Epithelial cell of proximal tubule (primary cell): Measurements from ENCODE around the gene CDH23. TPM values are rescaled to one million over a fixed set of nuclear protein-coding genes. Genes with fewer than 3 reads are reported as not detected.

Source experiments
- DNase-seq: peaks from one replicate; pipeline ENCODE4 v3.0.0-alpha.2; 2011; ENCODE audit warnings: low read depth
- H3K4me3 ChIP-seq: 2 replicates; pipeline ENCODE4 v1.5.1; 2011; ENCODE audit warnings: low read depth, mild to moderate bottlenecking, low read length
- CTCF ChIP-seq: conservative IDR thresholded peaks from 2 replicates; pipeline ENCODE4 v1.5.1; 2012; ENCODE audit warnings: low read depth, mild to moderate bottlenecking, low read length
- total RNA-seq: library from RNA; depleted of rRNA; stranded (reverse); fragments of >200 nt; gene quantifications from 2 replicates; pipeline ENCODE4 v1.2.3, GENCODE V29; 2015

The CDH23 gene
- total RNA-seq, 1 donor from 2014 or later, result under 0.01 TPM

GRCh38 chr10:71608819-71609768 is 212.4 kb downstream of the CDH23 start:
- TF ChIP-seq CTCF, result peak; percentile 88
- DNase-seq, result no peak
- H3K4me3 ChIP-seq, result no peak overlapping the region

GRCh38 chr10:71610651-71611050 is 213.9 kb downstream of the CDH23 start:
- DNase-seq, result no peak
- H3K4me3 ChIP-seq, result no peak overlapping the region
- TF ChIP-seq CTCF, result no peak

GRCh38 chr10:71611131-71611530 is 214.4 kb downstream of the CDH23 start:
- no peak for TF ChIP-seq CTCF
- H3K4me3 ChIP-seq, result no peak overlapping the region
- DNase-seq, result no peak

GRCh38 chr10:71611709-71612422 is 215.1 kb downstream of the CDH23 start:
- DNase-seq, result no peak
- TF ChIP-seq CTCF, result no peak
- H3K4me3 ChIP-seq, result no peak overlapping the region

GRCh38 chr10:71613261-71613777 is 216.6 kb downstream of the CDH23 start:
- TF ChIP-seq CTCF, result no peak
- DNase-seq, result no peak

GRCh38 chr10:71613877-71614276 is 217.2 kb downstream of the CDH23 start:
- no peak for TF ChIP-seq CTCF
- DNase-seq, result no peak
- no peak overlapping the region for H3K4me3 ChIP-seq

More at GRCh38 chr10:71613261-71613777, 216.6 kb downstream of the CDH23 start:
- H3K4me3 ChIP-seq, result no peak overlapping the region
